ENCODE data around the gene PTPRG. TPM values are rescaled to one million over a fixed set of nuclear protein-coding genes. Genes with fewer than 3 reads are reported as not detected.

The PTPRG gene
- total RNA-seq, 1 experiment from 2014 or later, result 0.74 TPM

DNA sequence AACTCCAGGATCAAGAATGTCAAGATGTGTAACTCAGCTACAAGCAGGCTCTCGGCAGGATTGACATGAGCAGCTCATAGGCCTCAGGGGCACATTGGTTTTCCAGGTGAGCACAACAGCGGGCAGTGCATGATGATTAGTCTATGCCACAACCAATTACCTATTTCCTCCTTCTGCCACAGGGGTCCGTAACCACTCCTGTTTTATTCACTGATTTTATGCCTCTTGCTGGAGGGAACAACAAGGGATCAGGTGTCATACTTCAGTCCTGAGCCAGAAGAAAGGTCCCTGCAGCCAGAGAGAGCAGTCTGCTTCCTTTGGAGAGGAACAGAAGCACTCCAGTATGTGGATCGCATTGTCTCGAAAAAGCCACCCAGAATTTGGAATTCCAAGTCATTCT, 35.1 kb upstream of the PTPRG start:
- intact Hi-C loops (cut with micrococcal nuclease; ENCODE audit: unreplicated experiment), result no loop called here
- ChIA-PET POLR2A (no interaction called here), CTCF (no interaction called here)
- Histone ChIP-seq H3K4me3 (ENCODE audit: low read depth in 2 of 2, low read length in 2 of 2) (no peak overlapping the region), H3K27ac (ENCODE audit: low read length) (no peak overlapping the region), H3K4me1 (ENCODE audit: control insufficient read depth, insufficient read depth, low read length) (no peaks in the 10 kb centered on the region), H3K36me3 (ENCODE audit: control insufficient read depth, insufficient read depth, low read length) (no peaks in the 10 kb centered on the region), H3K27me3 (ENCODE audit: control insufficient read depth, insufficient read depth, low read length) (no peaks in the 10 kb centered on the region), H3K9me3 (ENCODE audit: control insufficient read depth, insufficient read depth, low read depth, low read length) (no peaks in the 10 kb centered on the region)
- DNase-seq (ENCODE audit: low read depth, low spot score), result no peak
- BruUV-seq (replicated peaks), result no TSS peak
- TF ChIP-seq SIN3A (IDR thresholded peaks at IDR 0.05; ENCODE audit: borderline replicate concordance, insufficient read depth, low read depth, low read length) (no peak), TCF7L2 (IDR thresholded peaks at IDR 0.05; ENCODE audit: low read depth, low read length) (no peak), POLR2AphosphoS5 (IDR thresholded peaks at IDR 0.05; ENCODE audit: low read depth, low read length) (no peak)
- TF ChIP-seq, protein P1, sequence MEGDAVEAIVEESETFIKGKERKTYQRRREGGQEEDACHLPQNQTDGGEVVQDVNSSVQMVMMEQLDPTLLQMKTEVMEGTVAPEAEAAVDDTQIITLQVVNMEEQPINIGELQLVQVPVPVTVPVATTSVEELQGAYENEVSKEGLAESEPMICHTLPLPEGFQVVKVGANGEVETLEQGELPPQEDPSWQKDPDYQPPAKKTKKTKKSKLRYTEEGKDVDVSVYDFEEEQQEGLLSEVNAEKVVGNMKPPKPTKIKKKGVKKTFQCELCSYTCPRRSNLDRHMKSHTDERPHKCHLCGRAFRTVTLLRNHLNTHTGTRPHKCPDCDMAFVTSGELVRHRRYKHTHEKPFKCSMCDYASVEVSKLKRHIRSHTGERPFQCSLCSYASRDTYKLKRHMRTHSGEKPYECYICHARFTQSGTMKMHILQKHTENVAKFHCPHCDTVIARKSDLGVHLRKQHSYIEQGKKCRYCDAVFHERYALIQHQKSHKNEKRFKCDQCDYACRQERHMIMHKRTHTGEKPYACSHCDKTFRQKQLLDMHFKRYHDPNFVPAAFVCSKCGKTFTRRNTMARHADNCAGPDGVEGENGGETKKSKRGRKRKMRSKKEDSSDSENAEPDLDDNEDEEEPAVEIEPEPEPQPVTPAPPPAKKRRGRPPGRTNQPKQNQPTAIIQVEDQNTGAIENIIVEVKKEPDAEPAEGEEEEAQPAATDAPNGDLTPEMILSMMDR (IDR thresholded peaks at IDR 0.05), result no peak
- TF ChIP-seq, protein P2, sequence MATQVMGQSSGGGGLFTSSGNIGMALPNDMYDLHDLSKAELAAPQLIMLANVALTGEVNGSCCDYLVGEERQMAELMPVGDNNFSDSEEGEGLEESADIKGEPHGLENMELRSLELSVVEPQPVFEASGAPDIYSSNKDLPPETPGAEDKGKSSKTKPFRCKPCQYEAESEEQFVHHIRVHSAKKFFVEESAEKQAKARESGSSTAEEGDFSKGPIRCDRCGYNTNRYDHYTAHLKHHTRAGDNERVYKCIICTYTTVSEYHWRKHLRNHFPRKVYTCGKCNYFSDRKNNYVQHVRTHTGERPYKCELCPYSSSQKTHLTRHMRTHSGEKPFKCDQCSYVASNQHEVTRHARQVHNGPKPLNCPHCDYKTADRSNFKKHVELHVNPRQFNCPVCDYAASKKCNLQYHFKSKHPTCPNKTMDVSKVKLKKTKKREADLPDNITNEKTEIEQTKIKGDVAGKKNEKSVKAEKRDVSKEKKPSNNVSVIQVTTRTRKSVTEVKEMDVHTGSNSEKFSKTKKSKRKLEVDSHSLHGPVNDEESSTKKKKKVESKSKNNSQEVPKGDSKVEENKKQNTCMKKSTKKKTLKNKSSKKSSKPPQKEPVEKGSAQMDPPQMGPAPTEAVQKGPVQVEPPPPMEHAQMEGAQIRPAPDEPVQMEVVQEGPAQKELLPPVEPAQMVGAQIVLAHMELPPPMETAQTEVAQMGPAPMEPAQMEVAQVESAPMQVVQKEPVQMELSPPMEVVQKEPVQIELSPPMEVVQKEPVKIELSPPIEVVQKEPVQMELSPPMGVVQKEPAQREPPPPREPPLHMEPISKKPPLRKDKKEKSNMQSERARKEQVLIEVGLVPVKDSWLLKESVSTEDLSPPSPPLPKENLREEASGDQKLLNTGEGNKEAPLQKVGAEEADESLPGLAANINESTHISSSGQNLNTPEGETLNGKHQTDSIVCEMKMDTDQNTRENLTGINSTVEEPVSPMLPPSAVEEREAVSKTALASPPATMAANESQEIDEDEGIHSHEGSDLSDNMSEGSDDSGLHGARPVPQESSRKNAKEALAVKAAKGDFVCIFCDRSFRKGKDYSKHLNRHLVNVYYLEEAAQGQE (IDR thresholded peaks at IDR 0.05; ENCODE audit: insufficient read depth in 1 of 2, low read depth in 2 of 2, low read length in 1 of 2), result no peak
- no peak for ATAC-seq
- in situ Hi-C loops (cut with HindIII; ENCODE audit: low pct_unique_long_range_greater_than_20kb, low sequenced_read_pairs), result no loop called here

DNA sequence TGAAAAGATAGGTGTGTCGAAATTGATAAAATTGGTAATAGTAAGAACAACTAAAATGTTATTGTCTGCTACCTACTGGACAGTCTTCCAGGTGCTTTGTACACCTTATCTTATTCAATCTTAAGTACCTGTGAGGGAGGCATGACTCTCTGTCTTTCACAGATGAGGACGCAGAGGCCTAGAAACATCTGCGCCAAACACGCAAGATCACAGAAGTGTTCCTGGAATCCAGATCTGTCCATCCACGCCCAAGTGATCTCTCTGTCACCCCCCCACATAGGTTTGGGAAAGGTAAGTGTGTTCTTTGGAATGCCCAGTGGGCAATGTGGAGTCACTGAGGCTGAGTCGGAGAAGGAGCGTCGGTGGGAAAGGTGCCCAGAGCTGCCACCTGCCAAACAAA, 34.4 kb upstream of the PTPRG start:
- Histone ChIP-seq H3K9me3 (ENCODE audit: control insufficient read depth, insufficient read depth, low read depth, low read length) (no peaks in the 10 kb centered on the region), H3K27me3 (ENCODE audit: control insufficient read depth, insufficient read depth, low read length) (no peaks in the 10 kb centered on the region), H3K36me3 (ENCODE audit: control insufficient read depth, insufficient read depth, low read length) (no peaks in the 10 kb centered on the region), H3K27ac (ENCODE audit: low read length) (no peak overlapping the region), H3K4me3 (ENCODE audit: low read depth in 2 of 2, low read length in 2 of 2) (no peak overlapping the region), H3K4me1 (ENCODE audit: control insufficient read depth, insufficient read depth, low read length) (no peaks in the 10 kb centered on the region)
- TF ChIP-seq SIN3A (IDR thresholded peaks at IDR 0.05; ENCODE audit: borderline replicate concordance, insufficient read depth, low read depth, low read length) (no peak), TCF7L2 (IDR thresholded peaks at IDR 0.05; ENCODE audit: low read depth, low read length) (no peak), POLR2AphosphoS5 (IDR thresholded peaks at IDR 0.05; ENCODE audit: low read depth, low read length) (no peak)
- TF ChIP-seq, protein P1 (IDR thresholded peaks at IDR 0.05), result no peak
- TF ChIP-seq, protein P2 (IDR thresholded peaks at IDR 0.05; ENCODE audit: insufficient read depth in 1 of 2, low read depth in 2 of 2, low read length in 1 of 2), result no peak
- POLR2A ChIA-PET, result no interaction called here
- CTCF ChIA-PET, result no interaction called here
- intact Hi-C loops (cut with micrococcal nuclease; ENCODE audit: unreplicated experiment), result no loop called here
- BruUV-seq (replicated peaks), result no TSS peak
- ATAC-seq (no peak), DNase-seq (ENCODE audit: low read depth, low spot score) (no peak)
- in situ Hi-C loops (cut with HindIII; ENCODE audit: low pct_unique_long_range_greater_than_20kb, low sequenced_read_pairs), result no loop called here

All from Panc1 (cell line).